IPS DF 4.7 (cell line): ENCODE measurements around the gene ABT1.

Experiments
- DNase-seq: peaks from one replicate; pipeline ENCODE4 v3.0.0-alpha.2; 2013; ENCODE audit warnings: low spot score; ENCODE audit errors: extremely low read depth

ABT1 gene

GRCh38 chr6:26602262-26602661 lies 5.5 kb downstream of the ABT1 start:
- DNase-seq: no peak

DNA sequence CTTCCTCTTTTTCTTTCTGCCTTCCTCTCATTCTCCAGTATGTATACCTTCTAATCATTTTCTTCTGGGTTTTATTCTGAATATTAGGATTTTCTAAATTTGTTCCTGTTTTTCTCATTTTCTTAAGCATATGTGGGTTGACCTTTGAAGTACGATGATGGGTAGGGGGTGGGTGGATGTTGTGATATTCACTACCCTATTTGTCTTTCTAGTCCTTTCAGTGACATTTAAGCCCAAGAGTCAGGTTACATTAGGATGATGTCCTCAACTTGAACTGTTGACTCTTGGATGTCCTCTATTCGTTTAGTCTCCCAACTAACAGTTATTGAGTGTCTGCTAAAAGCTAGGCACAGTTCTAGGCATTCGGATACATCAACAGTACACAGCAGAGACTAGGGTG lies 7.3 kb downstream of the ABT1 start:
- DNase-seq: no peak

- no peak for DNase-seq
Measured at GRCh38 chr6:26604797-26605196, 8.0 kb downstream of the ABT1 start.

DNA sequence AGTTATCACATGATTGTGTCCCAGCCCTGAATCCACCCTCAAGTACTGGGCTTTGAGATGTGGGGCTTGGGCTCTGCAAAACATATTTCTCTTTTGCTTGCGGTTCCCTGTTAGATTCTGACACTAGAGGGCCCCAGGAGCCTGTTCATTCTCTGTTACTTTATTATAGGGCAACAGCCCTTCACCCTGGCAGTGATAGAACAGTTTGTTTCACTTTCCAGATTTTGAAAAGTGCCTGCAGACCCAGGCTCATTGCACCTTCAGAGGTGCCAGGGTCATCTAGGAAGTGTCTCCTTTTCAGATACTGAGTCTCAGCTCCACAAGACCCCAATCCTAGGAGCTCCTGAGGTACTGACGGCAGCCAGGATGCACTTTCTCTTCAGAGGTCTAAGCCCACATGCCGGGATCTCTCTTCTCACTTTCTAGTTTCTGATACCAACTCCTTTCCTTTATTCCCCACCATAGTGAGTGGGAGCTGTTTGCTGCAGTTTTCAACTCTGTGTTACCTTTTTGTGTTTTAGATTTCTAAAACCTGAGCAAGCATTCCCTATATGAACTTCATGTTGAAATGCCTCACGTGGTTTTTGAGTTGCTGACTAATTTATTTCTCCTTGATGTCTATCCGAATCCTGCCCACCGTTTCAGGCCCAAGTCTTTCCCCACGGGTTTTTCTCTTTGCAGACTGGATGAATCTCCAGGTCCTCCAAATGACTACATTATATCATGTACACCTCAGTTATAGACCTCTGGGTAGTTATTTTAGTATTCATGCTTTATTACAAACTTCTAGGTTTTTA lies 10.9 kb downstream of the ABT1 start:
- no peak for DNase-seq

GRCh38 chr6:26609463-26609862 lies 12.7 kb downstream of the ABT1 start:
- no peak for DNase-seq

- DNase-seq: no peak
Measured at GRCh38 chr6:26611599-26611998, 14.8 kb downstream of the ABT1 start.

- DNase-seq: no peak
Measured at GRCh38 chr6:26613201-26613600, 16.4 kb downstream of the ABT1 start.

- no peak for DNase-seq
Measured at GRCh38 chr6:26613689-26614683, 17.2 kb downstream of the ABT1 start.

- no peak for DNase-seq
Measured at GRCh38 chr6:26623339-26623859, 26.6 kb downstream of the ABT1 start.

DNA sequence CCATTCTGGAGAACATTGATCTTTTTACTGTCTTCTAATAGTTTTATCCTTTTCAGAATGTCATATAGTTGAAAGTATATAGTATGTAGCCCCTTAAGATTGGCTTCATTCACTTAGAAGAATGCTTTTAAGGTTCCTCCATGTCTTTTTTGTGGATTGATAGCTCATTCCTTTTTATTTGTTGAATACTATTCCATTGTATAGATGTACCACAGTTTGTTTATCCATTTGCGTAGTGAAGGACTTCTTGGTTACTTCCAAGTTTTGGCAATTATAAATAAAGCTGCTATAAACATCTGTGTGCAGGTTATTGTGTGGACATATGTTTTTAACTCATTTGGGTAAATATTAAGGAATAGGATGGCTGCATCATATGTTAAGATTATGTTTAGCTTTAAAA lies 27.8 kb downstream of the ABT1 start:
- no peak for DNase-seq

DNA sequence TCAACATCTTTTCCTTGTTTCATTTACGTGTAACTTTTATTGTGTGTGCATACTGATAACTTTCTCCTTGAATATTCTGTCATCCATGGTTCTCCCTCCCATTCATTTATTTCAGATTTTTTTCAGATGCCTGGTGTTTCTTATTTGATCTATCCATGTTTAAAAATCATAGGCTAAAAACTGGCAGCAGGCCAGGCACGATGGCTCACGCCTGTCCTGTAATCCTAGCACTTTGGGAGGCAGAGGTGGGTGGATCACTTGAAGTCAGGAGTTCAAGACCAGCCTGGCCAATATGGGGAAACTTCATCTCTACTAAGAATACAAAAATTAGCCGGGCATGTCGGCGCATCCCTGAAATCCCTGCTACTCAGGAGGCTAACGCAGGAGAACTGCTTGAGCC lies 31.1 kb downstream of the ABT1 start:
- DNase-seq: no peak

- no peak for DNase-seq
Measured at GRCh38 chr6:26629359-26629758, 32.6 kb downstream of the ABT1 start.

DNA sequence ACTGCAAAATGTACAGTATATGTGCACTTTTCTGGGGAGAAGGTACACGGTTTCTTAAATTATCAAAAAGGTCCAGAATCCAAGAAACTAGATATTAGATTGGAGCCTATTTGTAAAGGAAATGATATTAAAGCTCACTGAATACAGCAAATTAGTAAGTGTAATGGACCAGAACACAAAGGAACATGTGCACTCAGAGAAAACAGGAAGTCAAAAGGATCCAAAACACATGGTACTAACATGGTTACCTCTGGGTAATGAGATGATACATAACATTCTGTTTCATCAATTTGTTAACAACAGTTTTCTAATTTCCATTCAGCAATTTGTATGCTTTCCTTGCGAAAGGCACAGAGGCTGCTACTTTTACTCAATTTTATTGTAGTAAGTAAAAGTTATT lies 44.1 kb downstream of the ABT1 start:
- no peak for DNase-seq

DNA sequence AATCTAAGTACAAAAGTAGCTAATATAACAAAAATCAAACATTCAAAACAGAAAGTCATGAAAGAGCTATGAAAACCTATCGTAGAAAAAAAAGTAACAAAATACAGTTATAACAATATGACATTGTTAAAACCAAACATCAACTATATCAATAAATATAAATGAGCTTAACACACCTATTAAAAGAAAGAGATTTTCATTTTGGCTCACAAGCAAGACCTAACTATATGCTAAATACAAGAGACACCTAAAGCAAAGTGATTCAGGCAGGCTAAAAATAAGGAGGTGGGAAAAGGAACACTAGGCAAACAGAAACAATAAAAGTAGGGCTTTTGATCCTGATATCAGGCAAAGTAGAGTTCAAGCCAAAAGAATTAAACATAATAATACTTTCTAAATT lies 49.3 kb downstream of the ABT1 start:
- DNase-seq: no peak
